ENCODE results near the gene PNPLA2.
A peak's percentile ranks its signal among the peaks of the same experiment; 100 is the strongest.

Gene PNPLA2

DNA sequence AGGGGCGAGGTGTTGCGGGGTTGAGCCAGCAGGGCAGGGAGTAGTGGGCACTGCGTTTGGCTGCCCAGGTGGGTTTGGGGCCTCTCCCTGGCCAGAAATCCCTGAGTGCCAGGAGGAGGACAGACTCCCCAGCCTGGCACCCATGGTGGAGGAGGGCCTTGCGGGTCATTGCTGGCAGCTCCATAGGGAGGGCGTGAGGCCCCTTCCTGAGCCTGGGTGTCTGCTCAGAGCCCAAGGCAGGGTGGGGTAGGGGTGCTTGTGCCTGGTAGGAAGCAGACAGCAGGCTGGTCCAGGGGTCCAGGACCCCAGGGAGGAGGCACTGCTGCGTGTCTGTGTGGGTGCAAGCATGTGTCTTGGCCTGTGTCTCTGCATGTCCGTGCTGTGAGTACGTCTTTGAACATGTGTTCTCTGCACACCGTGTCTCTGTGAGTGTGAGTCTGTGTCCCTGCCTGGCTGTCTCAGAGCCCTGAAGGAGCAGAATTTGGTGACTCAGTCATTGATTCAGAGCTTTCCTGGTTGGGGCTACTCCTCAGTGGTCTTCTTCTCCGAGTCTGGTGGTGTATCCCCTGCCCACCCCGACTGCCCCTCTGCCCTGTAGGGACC lies 27.9 kb downstream of the PNPLA2 start:
- Histone ChIP-seq H3K36me3 (no peaks in the 10 kb centered on the region), H3K27ac (peak overlapping the region; percentile 88 to 95), H3K27me3 (peaks cover 0 to 25% of the 10 kb centered on the region in 2 donors), H3K9me3 (no peaks in the 10 kb centered on the region), H3K4me1 (peaks cover 4 to 78% (median 70%) of the 10 kb centered on the region in 4 donors), H3K4me3 (no peak overlapping the region)
- intact Hi-C loops (cut with DNase I; ENCODE audit: low total_unique reads) = no loop called here
- no peak for DNase-seq
- TF ChIP-seq, protein P1, sequence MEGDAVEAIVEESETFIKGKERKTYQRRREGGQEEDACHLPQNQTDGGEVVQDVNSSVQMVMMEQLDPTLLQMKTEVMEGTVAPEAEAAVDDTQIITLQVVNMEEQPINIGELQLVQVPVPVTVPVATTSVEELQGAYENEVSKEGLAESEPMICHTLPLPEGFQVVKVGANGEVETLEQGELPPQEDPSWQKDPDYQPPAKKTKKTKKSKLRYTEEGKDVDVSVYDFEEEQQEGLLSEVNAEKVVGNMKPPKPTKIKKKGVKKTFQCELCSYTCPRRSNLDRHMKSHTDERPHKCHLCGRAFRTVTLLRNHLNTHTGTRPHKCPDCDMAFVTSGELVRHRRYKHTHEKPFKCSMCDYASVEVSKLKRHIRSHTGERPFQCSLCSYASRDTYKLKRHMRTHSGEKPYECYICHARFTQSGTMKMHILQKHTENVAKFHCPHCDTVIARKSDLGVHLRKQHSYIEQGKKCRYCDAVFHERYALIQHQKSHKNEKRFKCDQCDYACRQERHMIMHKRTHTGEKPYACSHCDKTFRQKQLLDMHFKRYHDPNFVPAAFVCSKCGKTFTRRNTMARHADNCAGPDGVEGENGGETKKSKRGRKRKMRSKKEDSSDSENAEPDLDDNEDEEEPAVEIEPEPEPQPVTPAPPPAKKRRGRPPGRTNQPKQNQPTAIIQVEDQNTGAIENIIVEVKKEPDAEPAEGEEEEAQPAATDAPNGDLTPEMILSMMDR (IDR thresholded peaks at IDR 0.05) = no peak

DNA sequence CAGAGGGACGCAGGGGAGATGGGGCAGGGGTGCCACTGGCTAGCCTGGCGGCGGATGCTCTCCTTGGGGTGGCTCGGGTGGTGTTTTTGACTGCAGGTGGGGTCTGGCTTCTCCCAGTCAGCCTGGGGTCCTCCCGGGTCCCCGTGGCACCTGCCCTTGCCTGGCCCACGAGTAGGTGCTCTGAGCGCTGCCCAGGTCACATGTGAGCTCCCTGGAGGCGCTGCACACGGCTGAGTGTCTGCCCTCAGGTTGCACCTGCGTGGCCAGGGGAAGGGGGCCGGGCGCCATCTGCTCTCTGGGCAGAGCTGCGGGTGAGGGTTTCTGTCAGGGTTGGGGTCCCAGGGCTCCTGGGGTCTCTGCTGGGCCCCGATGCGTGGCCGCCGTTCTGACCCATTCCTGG lies 29.2 kb downstream of the PNPLA2 start:
- Histone ChIP-seq H3K4me1 (peaks cover 4 to 74% (median 68%) of the 10 kb centered on the region in 4 donors), H3K9me3 (no peaks in the 10 kb centered on the region), H3K36me3 (no peaks in the 10 kb centered on the region), H3K4me3 (no peak overlapping the region), H3K27me3 (peaks cover 0 to 25% of the 10 kb centered on the region in 2 donors), H3K27ac (no peak overlapping the region)
- no peak for DNase-seq
- TF ChIP-seq, protein P1 (IDR thresholded peaks at IDR 0.05) = no peak
- intact Hi-C loops (cut with DNase I; ENCODE audit: low total_unique reads) = no loop called here

DNA sequence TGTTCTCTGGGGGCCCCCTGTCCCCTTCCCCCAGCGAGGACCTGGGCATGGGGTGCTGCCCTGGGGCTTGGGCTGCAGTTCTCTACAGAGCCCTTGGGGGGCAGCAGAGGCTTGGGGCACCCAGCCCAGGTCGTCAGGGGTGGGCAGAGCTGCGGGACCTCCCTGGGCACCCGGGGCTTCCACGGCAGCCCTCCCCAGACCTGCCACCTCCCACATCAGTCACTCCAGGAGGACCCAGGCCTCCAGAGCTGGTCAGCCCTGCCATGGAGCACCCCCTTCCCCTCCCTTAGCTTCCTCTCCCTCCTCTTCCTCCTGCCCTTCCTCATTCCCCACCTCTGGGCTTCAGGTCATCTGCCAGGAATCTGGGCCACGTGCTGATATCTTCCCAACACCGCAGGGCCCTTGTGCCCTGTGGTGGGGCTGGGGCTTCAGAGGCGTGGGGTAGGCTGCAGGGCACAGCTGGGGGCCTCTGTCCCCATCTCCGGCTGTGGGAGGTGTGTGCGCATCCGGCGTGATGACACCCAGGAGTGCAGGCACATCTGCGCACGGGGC lies 29.7 kb downstream of the PNPLA2 start:
- Histone ChIP-seq H3K9me3 (no peaks in the 10 kb centered on the region), H3K27me3 (peaks cover 0 to 25% of the 10 kb centered on the region in 2 donors), H3K36me3 (peaks cover 0 to 5% (median 0%) of the 10 kb centered on the region in 3 donors), H3K4me1 (peaks cover 4 to 68% (median 64%) of the 10 kb centered on the region in 4 donors), H3K4me3 (no peak overlapping the region), H3K27ac (no peak overlapping the region)
- TF ChIP-seq, protein P1 (IDR thresholded peaks at IDR 0.05) = peak; percentile 74 to 96
- intact Hi-C loops (cut with DNase I; ENCODE audit: low total_unique reads) = no loop called here
- no peak for DNase-seq

DNA sequence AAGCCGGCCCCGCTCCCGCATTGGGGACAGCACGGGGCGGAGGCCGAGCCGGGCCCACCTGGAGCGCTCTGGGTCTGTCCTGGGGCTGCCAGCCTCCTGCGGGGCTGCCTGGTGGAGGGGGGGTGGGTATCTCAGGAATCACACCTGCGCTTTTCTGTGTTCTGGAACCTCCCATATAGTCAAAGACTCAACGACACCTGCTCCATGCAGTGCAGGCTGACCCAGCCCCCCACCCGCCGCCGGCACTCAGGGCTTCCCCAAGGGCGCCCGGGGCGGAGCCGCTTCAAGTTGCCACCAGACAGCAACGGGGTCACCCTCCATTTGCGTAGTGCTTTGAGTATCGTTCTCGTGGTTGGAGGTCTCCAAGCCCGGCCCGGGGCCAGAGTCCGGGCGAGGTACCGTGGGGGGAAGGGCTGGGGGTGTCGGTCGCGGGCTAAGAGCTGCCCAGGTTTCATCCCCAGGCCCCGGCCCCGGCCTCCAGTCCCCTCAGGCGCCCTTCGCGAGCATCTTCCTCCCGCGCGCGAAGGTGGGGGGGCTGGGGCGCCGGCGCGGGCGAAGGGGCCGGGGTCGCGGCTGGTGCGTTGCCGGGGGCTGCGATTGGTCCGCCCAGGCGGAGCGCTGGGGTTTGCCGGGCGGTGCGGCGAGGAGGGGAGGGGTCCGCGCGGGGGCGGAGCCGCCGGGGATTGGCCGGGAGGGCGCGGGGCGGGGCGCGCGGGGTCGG lies 30.6 kb downstream of the PNPLA2 start:
- H3K4me3 ChIP-seq = peak overlapping the region; percentile 38 to 46
- DNase-seq = no peak
- H3K4me1 ChIP-seq = peaks cover 4 to 60% (median 57%) of the 10 kb centered on the region in 4 donors
- H3K9me3 ChIP-seq = no peaks in the 10 kb centered on the region
- H3K27ac ChIP-seq = no peak overlapping the region
- peaks cover 0 to 25% of the 10 kb centered on the region in 2 donors for H3K27me3 ChIP-seq
- TF ChIP-seq, protein P1 (IDR thresholded peaks at IDR 0.05) = no peak
- intact Hi-C loops (cut with DNase I; ENCODE audit: low total_unique reads) = no loop called here
- peaks cover 0 to 13% (median 0%) of the 10 kb centered on the region in 3 donors for H3K36me3 ChIP-seq

DNA sequence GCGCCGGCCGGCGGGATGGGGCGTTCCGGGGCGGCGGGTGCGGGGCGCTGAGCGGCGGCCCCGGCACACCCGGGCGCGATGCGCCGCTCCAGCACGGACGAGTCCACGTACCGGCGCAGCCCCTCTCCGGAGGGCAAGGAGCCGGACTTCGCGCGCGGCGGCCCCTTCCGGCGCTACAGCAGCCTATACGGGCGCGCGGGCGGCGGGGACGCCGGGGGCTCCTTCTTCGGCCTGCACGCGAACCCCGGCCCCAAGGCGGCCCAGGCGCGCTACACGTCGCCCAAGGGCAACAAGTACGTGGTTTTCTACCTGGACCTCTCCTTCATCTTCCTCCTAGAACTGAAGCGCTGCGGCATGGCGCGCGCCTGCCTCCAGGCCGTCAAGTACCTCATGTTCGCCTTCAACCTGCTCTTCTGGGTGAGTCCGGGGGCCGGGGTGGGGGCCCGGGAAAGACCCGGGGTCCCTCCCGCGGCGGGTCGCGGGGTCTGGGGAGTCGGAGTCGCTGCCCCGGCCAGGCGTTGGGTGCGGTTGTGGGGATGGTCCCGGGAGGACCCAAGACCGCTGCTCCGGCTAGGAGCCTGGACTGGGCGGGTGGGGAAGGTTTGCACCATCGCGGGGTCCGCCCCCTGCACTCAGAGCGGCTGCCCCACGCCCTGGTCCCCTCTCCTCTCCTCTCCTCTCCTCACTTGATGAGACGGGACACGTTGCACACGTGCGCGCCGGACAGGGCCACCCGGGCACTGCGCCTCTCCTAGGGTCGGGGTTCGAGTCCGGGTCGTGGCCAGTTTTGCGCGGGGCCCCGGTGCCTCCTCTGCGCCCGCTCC lies 31.4 kb downstream of the PNPLA2 start:
- Histone ChIP-seq H3K9me3 (no peaks in the 10 kb centered on the region), H3K4me1 (peaks cover 2 to 51% (median 48%) of the 10 kb centered on the region in 4 donors), H3K27me3 (peaks cover 0 to 25% of the 10 kb centered on the region in 2 donors), H3K4me3 (peak overlapping the region; percentile 38 to 46), H3K36me3 (peaks cover 0 to 17% (median 3%) of the 10 kb centered on the region in 3 donors), H3K27ac (no peak overlapping the region)
- DNase-seq = no peak
- TF ChIP-seq, protein P1 (IDR thresholded peaks at IDR 0.05) = no peak
- intact Hi-C loops (cut with DNase I; ENCODE audit: low total_unique reads) = no loop called here

Data from tibial artery (tissue), 4 donors.